ENCODE data around the gene PCNX1.

The PCNX1 gene

DNA sequence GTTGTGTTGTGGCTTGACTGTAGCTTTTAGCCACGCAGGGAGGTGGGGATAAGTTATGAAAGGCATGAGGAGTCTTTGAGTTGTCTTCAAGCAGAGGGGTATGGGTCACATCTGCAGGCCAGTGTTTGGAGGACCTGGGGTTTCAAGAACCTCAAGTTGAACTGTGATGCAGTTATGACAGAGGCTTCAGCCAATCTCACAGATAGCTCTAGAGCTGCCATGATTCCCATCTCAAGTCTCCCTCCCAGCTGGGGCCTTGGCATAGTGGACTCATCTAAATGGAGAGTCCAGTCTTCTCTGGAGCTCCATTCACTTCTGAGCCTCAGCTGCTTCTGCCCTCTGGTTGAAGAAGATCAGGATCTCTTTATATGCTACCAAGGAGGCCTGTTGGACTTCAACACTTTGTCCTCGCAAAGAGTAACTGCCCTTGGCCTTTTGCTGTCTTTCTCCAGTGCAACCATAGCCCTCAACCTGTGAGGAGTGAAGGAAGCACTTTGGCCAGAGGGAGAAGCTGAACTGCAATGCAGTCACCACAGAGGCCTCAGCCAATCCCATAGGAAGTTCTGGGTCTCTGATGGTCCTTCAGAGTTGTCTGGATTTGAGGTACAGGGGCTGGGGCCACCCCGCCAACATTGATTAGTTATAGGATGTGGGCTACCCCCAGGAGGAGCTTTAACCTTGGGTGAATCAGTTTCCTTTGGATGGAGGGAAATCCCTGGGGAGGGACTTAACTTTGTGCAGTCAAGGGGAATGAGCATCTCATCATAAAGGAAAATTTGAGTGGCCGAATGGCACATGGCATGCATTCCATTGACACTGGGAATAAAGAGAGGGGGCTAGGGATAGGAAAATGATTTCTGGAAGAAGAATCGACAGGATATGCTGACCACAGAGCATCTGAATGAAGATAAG, 230.5 kb downstream of the PCNX1 start:
- H3K4me3 ChIP-seq (ENCODE audit: low read depth, low read length), result no peak overlapping the region
- TF ChIP-seq, protein P1, sequence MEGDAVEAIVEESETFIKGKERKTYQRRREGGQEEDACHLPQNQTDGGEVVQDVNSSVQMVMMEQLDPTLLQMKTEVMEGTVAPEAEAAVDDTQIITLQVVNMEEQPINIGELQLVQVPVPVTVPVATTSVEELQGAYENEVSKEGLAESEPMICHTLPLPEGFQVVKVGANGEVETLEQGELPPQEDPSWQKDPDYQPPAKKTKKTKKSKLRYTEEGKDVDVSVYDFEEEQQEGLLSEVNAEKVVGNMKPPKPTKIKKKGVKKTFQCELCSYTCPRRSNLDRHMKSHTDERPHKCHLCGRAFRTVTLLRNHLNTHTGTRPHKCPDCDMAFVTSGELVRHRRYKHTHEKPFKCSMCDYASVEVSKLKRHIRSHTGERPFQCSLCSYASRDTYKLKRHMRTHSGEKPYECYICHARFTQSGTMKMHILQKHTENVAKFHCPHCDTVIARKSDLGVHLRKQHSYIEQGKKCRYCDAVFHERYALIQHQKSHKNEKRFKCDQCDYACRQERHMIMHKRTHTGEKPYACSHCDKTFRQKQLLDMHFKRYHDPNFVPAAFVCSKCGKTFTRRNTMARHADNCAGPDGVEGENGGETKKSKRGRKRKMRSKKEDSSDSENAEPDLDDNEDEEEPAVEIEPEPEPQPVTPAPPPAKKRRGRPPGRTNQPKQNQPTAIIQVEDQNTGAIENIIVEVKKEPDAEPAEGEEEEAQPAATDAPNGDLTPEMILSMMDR (IDR thresholded peaks at IDR 0.05; ENCODE audit: control insufficient read depth, extremely low read depth, insufficient read depth), result no peak
- DNase-seq (ENCODE audit: low read depth), result no peak

DNA sequence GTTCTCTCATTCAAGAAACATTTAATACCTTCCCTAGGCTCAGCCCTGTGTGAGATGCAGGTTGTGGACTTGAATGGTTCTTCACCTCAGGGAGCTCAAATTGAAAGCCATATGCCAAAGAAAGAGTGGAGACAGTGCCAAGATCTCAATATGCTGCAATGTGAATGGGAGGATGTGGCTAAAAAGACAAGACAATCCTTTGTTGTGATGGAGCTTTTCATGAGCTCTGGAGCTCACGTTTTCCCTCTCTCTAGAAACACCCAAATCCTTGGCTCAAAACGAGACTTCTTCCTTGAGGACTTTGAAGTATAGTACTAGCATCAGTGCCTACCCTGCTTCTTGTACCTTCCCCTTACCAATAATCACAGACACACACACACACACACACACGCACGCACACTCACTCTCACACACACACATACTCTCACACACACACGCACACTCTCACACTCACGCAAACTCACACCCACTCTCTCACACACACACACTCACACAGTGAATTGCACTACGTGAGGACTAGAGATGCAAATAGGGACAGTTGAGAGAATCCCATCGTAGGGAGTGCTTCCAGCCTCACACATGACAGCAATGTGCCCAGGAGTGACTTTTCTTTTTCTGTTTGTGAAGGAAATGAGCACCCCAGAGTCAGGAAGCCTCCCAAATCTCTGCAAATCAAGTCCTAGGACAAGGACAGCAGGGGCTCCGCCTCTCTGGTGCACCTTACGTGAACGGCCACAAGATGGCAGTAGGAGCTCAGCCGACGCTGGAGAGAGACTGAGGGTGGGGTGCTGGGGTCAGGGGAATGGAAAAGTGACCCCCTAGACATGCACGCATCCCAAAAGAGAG, 231.4 kb downstream of the PCNX1 start:
- no peak overlapping the region for H3K4me3 ChIP-seq (ENCODE audit: low read depth, low read length)
- TF ChIP-seq, protein P1 (IDR thresholded peaks at IDR 0.05; ENCODE audit: control insufficient read depth, extremely low read depth, insufficient read depth), result peak; percentile 97
- DNase-seq (ENCODE audit: low read depth), result no peak

DNA sequence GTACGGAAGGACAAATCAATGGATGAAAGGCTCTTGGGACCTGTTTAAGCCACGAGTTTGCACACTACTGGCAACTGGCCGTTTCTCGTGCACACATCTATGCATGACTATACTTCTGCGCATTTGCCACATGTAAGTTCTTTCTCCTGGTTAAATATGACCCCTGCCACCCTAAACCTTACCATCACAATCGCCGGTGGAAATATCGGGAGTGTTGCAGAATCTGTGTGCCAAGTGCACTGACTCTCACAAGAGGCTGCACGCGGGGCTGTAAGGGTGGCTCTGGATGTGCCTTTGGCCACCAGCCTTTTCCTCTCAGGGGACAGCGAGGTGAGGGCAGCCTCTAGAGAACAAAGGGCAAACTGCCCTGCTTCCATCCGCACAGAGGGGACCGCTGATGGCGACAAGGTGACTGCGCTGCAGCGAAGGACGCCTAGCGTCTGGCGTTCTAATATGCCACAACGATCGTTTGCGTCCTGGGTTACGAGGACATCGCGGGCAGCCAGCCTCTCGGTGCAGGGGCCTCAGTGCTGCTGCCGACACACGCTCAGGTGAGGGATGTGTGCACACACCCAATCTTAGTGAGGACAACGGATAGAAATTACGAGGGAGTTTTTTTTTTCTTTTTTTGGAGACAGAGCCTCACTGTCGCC, 232.2 kb downstream of the PCNX1 start:
- H3K4me3 ChIP-seq (ENCODE audit: low read depth, low read length), result no peak overlapping the region
- TF ChIP-seq, protein P1 (IDR thresholded peaks at IDR 0.05; ENCODE audit: control insufficient read depth, extremely low read depth, insufficient read depth), result 0 out of 2 replicates have a peak, but pooled peaks have one; percentile 0
- DNase-seq (ENCODE audit: low read depth), result no peak

DNA sequence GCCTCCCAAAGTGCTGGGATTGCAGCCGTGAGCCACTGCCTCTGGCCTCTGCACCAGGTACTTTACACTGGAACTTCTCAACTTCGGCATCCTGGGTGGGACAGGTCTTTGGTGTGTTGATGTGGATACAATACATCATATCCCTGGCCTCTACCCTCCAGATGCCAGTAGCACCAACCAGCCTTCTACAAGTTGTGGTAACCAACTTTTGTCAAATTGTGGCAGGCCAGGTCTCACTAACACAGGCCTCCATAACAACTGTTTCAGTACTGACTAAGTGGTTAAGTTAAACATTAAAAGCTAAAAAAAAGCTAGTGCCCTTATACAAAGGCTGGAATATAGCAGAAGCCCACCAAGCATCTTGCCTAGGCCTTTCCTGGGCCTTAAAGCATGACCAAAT, 232.9 kb downstream of the PCNX1 start:
- DNase-seq (ENCODE audit: low read depth), result no peak
- H3K4me3 ChIP-seq (ENCODE audit: low read depth, low read length), result no peak overlapping the region
- TF ChIP-seq, protein P1 (IDR thresholded peaks at IDR 0.05; ENCODE audit: control insufficient read depth, extremely low read depth, insufficient read depth), result no peak

DNA sequence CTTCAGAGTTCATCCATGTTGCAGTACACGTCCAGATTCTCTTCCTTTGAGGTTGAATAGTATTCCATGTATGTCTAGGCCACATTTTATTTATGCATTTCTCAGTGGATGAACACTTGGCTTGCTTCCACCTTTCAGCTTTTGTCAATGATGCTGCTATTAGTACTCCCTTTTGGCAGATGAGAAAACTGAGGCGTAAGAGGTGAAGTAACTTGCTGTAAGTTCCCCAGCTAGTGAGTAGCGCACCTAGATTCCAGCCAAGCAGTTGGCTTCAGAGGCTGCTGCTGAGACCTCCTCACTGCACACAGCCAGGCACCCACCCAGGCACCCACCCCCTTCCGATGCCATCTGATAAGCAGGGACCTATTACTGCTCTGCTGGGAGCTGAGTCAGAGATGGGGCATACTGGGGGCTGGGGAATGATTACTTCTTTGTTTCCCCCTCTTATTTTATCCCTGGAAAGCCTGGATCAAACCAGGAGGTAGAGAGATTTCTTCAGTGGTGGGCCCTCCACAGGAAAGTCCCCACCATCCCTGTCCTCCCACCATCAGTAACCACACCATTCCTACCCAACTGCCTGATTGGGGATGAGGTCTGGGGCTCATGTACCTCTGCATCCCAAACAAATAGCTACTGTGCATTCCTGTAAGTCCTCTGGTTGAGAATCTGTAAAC, 234.6 kb downstream of the PCNX1 start:
- TF ChIP-seq, protein P1 (IDR thresholded peaks at IDR 0.05; ENCODE audit: control insufficient read depth, extremely low read depth, insufficient read depth), result no peak
- no peak for DNase-seq (ENCODE audit: low read depth)
- H3K4me3 ChIP-seq (ENCODE audit: low read depth, low read length), result no peak overlapping the region

DNA sequence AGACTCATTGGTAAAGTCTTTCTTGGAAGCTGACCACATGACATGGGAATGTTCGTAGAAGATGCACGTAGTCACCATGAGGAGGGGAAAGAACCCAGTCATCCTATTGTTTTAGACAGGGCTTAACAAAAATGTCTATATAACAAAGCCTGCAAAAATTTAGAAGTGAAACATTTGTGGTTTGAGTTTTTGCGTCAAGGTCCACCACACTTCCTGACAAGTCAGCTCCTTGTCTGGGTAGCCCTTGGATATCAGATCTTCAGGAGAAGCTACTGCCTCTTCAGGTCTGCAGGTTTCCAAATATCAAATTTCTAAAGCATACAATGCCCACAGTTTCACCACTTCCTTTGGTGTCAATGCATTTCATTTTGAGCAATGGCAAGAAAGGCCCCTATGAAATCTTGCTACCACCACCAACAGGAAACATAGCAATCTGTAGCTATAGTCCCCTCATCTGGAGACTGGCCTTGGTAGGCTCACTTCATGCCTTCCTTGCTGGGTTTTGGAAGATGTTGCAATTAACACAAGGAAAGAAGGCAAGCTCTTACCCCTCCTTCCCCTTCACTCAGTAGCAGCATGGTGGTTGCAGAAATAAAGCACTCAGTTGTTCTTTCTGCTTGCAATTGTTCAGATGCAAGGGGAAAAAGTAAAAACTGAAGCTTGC, 235.2 kb downstream of the PCNX1 start:
- DNase-seq (ENCODE audit: low read depth), result no peak
- no peak overlapping the region for H3K4me3 ChIP-seq (ENCODE audit: low read depth, low read length)
- TF ChIP-seq, protein P1 (IDR thresholded peaks at IDR 0.05; ENCODE audit: control insufficient read depth, extremely low read depth, insufficient read depth), result no peak
